Colonic mucosa (tissue), 4 donors: ENCODE measurements around the gene FOXP1. TPM values are rescaled to one million over a fixed set of nuclear protein-coding genes. Genes with fewer than 3 reads are reported as not detected.

Experiments
- DNase-seq: peaks from one replicate; pipeline ENCODE4 v3.0.0-alpha.2; 2020
- H3K27ac ChIP-seq: fragments of 200-600 bp; one replicate; pipeline ENCODE4 v1.8.0; 2021
- H3K27me3 ChIP-seq: fragments of 200-600 bp; one replicate; pipeline ENCODE4 v1.8.0; 2021
- H3K36me3 ChIP-seq: fragments of 200-600 bp; one replicate; pipeline ENCODE4 v1.8.0; 2021
- H3K4me1 ChIP-seq: fragments of 200-600 bp; one replicate; pipeline ENCODE4 v1.8.0; 2021; ENCODE audit warnings: mild to moderate bottlenecking
- H3K4me3 ChIP-seq: fragments of 200-600 bp; one replicate; pipeline ENCODE4 v1.8.0; 2021
- H3K9ac ChIP-seq, 2 donors: one replicate each; pipeline ENCODE4 v1.7.0; 2013; ENCODE audit warnings: control low read depth in 2 of 2, low read depth in 2 of 2, low read length in 2 of 2
- H3K9me3 ChIP-seq: fragments of 200-600 bp; one replicate; pipeline ENCODE4 v1.8.0; 2021
- intact Hi-C: fragments of 100-400 bp; cut with DNase I; formaldehyde crosslinking; loops from one replicate; pipeline ENCODE4 v1.14.1; 2022
- total RNA-seq, 2 donors: library from RNA; stranded (reverse); fragmentation: NEBNext Ultra II Directional in 1 of 2; extraction: Animal tissue kit (Norgen Biotek cat#: 25700) in 1 of 2; gene quantifications; one replicate each; pipeline ENCODE4 v1.2.1, GENCODE V29; 2021
- TF ChIP-seq, protein P1 (sequence below): fragments of 200-600 bp; IDR thresholded peaks from one replicate; pipeline ENCODE4 v1.8.0; 2022; ENCODE audit warnings: antibody characterized with exemption, mild to moderate bottlenecking
- donor health status: healthy.
- donor health status: DM: no; HTN: no; CAD: no.
- donor health status: DM: no; HTN: no; CAD: no.

FOXP1 gene
- total RNA-seq, 2 donors from 2014 or later = 127 to 128 TPM

DNA sequence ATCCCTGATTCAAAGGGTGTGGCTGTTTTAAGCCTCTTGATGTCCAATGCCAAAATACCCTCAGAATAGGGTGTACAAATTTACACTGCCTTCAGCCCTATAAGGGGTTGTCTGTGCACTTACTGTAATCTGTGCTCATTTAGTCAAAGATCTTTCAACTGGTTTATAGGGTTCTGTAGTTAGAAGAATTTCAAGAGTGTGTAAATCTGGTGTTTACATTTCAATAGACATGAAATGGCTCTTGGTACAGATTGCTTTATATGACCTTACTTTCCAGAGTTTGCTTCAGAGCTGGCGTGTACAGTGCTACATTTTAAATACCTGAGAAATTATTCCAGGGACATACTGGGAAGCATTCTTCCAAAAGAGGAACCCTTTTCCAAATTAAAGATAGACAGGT lies 399.3 kb downstream of the FOXP1 start:
- TF ChIP-seq, protein P1, sequence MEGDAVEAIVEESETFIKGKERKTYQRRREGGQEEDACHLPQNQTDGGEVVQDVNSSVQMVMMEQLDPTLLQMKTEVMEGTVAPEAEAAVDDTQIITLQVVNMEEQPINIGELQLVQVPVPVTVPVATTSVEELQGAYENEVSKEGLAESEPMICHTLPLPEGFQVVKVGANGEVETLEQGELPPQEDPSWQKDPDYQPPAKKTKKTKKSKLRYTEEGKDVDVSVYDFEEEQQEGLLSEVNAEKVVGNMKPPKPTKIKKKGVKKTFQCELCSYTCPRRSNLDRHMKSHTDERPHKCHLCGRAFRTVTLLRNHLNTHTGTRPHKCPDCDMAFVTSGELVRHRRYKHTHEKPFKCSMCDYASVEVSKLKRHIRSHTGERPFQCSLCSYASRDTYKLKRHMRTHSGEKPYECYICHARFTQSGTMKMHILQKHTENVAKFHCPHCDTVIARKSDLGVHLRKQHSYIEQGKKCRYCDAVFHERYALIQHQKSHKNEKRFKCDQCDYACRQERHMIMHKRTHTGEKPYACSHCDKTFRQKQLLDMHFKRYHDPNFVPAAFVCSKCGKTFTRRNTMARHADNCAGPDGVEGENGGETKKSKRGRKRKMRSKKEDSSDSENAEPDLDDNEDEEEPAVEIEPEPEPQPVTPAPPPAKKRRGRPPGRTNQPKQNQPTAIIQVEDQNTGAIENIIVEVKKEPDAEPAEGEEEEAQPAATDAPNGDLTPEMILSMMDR = no peak

DNA sequence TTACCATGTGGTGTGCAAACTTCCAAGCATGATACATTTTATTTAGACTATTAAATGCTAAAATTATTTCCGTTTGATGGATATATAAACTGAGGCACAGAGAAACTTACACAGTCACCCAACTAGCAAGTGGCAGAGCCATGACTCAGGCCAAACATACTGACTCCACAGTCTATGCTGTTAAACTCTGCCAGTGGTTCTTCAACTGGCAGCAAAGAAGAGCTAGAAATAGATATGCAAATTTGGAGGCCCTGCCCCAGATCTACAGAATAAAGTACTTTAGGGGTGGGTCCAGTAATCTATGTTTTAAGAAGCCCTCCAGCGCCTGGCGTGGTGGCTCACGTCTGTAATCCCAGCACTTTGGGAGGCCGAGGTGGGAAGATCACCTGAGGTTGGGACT lies 400.0 kb downstream of the FOXP1 start:
- H3K27ac ChIP-seq = no peak overlapping the region
- H3K27me3 ChIP-seq = no peaks in the 10 kb centered on the region
- no peak overlapping the region for H3K4me3 ChIP-seq
- TF ChIP-seq, protein P1 = no peak
- H3K4me1 ChIP-seq = no peaks in the 10 kb centered on the region
- no peaks in the 10 kb centered on the region for H3K9me3 ChIP-seq
- no peak for DNase-seq
- H3K9ac ChIP-seq = no peak overlapping the region
- no peaks in the 10 kb centered on the region for H3K36me3 ChIP-seq
- intact Hi-C loops = no loop called here

More for the DNA sequence above, 399.3 kb downstream of the FOXP1 start:
- no peaks in the 10 kb centered on the region for H3K27me3 ChIP-seq
- no peaks in the 10 kb centered on the region for H3K36me3 ChIP-seq
- no peaks in the 10 kb centered on the region for H3K4me1 ChIP-seq
- no peak overlapping the region for H3K9ac ChIP-seq
- no peak overlapping the region for H3K27ac ChIP-seq
- no peaks in the 10 kb centered on the region for H3K9me3 ChIP-seq
- intact Hi-C loops = no loop called here
- no peak overlapping the region for H3K4me3 ChIP-seq
- DNase-seq = no peak

DNA sequence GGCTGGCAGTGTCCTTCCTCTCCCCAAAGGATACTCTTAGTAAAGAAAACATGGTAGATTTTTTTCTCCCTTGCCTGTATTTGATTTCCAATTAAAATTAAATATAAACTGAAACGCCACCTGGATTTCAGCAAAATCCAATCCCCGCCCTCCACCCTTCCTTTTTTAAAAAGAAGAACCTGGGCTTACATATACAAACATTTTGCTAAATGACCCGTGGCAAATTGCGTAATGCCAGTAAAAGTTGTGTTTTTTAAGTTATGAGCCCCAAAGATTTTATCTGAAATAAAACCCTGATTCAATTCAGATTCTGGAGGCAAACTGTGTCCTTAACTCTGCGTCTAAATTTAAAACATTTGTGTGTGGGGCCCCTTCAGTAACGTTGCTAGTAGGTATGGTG lies 403.0 kb downstream of the FOXP1 start:
- no peak overlapping the region for H3K27ac ChIP-seq
- H3K4me1 ChIP-seq = no peaks in the 10 kb centered on the region
- no peak overlapping the region for H3K9ac ChIP-seq
- TF ChIP-seq, protein P1 = no peak
- H3K4me3 ChIP-seq = no peak overlapping the region
- H3K9me3 ChIP-seq = no peaks in the 10 kb centered on the region
- H3K27me3 ChIP-seq = no peaks in the 10 kb centered on the region
- no peak for DNase-seq
- intact Hi-C loops = no loop called here
- no peaks in the 10 kb centered on the region for H3K36me3 ChIP-seq

DNA sequence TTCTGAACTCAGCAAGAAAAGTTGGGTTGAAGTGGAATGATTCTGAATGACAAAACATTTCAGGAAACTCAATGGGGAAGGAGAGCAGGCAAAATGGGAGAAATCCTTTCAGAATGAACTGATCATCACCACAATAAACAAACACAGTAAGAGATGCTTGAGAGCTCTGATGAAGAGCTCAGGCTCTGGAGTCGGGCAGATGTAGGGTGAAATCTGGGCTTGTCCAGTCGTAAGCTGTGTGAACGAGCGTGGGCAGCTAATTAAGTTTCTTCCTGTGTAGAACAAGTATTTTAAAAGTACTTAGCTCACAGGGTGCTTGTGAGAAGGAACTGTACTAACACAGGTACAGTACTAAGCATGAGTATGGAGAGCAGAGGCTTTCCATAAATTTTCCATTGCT lies 406.2 kb downstream of the FOXP1 start:
- no peak for DNase-seq
- Histone ChIP-seq H3K4me3 (no peak overlapping the region), H3K36me3 (no peaks in the 10 kb centered on the region), H3K9ac (no peak overlapping the region), H3K4me1 (no peaks in the 10 kb centered on the region), H3K27me3 (no peaks in the 10 kb centered on the region), H3K27ac (no peak overlapping the region), H3K9me3 (no peaks in the 10 kb centered on the region)
- intact Hi-C loops = no loop called here
- TF ChIP-seq, protein P1 = no peak

DNA sequence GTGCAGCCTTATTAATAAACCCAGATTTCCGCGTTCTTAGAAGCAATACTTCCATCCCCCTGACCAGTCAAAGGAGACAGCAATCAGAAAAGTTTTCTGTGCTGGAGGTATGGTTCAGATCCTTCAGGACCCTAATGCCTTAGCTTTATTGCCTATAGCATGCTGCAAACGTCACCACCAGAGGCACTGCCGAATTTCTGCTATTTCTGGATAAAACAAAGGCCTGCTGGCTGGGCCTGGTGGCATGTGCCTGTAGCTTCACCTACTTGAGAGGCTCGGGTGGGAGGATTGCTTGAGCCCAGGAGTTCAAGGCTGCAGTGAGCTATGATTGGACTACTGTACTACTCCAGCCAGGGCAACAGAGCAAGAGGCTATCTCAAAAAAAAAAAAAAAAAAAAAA lies 407.2 kb downstream of the FOXP1 start:
- Histone ChIP-seq H3K4me3 (no peak overlapping the region), H3K9me3 (no peaks in the 10 kb centered on the region), H3K27ac (no peak overlapping the region), H3K27me3 (no peaks in the 10 kb centered on the region), H3K9ac (no peak overlapping the region), H3K4me1 (no peaks in the 10 kb centered on the region), H3K36me3 (no peaks in the 10 kb centered on the region)
- TF ChIP-seq, protein P1 = no peak
- DNase-seq = no peak
- intact Hi-C loops = no loop called here
